Activated T-helper 1 cell treated with Interleukin-2 at 50 U/mL for 16 hours (primary cell): ENCODE results near the gene FANCG.
A peak's percentile ranks its signal among the peaks of the same experiment; 100 is the strongest.

ENCODE experiments used
- DNase-seq: peaks from one replicate; pipeline ENCODE4 v3.0.0-alpha.2; 2020; ENCODE audit warnings: low read depth

Gene FANCG

DNA sequence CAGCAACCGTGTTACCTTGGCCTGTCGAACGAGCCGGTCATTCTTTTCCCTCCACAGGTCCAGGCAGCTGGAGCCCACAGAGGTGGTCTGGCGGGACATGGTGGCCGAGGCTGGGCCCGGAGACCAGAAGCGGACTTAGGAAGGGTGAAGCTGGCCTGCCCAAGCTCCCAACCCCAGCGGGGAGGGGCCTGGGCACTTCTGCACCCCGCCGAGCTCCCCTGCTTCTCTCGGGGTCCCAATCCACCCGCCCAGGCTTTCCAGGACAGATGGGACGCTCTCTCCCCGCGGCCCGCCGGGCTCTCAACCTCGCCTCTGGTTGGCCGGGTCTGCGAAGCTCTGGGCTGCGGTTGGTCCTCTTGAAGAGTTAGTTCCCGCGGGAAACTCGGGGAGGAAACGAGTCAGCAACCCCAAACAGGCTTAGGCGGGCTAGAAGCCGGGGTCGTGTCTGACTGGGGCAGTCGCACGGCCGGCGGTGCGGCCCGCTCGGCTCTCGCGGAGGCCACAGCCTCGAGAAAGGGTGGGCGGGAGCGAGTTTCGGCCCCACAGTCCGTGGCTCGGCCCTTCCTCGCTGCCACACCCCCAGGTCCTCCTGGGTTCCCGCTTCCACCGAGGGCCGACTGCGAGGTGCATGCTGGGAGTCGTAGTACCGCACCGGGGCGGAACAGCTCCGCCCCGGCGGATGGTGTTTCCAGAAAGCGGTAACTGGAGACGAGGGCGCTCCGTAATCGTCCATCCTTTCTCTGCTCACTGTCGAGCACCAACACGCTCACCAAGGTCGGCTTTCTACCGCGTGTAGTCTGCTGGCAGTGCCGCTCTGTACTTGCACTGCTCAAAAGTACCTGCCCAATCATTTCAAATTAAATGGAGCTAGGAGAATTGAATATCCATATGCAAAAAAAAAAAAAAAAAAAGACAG lies at the start of gene FANCG:
FANCG (minus strand) TSS at position 517 of the 916 bp plus-strand sequence; CDS start at position 99, 418 bp downstream.
- peak; percentile 68 for DNase-seq

- peak; percentile 77 for DNase-seq
These were observed 37.3 kb upstream of the FANCG start for GRCh38 chr9:35116898-35117551.

DNA sequence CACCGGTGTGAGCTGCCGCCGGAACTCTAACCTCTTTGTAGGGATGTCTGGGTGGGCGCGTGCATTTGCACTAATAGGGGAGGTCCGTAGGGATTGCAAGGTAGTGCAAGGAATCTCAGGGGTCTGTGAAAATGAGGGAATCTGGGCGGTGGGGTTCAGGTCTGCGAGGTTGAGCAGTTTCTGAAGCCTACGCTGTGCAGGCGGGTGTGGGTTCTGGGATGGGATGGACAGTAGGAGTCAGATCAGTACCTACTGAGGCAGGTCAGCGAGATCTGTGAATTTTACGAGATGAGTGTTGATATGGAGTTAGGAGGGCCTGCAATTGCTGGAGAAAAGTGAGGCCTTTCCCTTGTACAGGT lies 36.8 kb upstream of the FANCG start:
- no peak for DNase-seq

- peak; percentile 87 for DNase-seq
These were observed 36.2 kb upstream of the FANCG start, which contains the start of gene ATOSB for GRCh38 chr9:35115680-35116538. Gene ATOSB, minus strand, starts transcription at chr9:35115862. Its CDS starts 7,588 bp downstream, at chr9:35108274.

- no peak for DNase-seq
These were observed 35.3 kb upstream of the FANCG start for GRCh38 chr9:35114840-35115628.

GRCh38 chr9:35114113-35114839 lies 34.5 kb upstream of the FANCG start:
- peak; percentile 48 for DNase-seq

DNA sequence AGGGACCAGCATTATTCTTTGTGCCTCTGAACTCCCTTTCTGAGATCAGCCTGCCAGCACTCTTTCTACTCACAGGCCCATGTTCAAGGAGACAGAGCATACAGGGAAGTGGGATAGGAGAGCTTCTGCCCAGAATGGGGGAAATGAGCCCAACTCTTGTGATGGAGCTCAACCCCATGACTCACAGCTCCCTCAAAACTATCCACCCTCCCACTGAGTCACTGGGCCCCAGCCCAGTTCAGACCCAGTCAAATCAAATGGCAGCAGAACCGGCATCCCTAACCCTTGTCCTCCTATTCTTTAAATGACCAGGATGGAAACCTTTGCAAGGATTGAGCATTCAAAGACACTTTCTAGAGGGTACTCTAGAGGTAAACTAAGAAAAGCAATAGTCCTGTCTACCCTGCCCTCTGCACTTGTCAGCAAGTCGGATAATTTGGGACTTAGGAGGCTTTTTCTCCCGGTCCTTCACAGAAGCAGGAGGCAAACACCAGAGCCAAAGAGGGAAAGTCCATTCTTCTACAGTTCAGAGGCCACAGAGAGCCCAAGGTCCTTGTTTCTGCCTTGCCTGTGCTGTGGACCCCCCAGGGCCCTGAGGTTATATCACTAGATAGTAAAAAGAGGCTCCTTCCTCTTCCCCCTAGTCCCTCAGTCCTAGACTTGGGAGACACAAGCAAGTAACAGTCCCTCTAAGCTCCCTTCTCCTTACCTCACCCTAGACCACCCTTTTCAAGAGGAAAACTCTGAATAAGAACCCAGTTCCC lies 32.7 kb upstream of the FANCG start:
- DNase-seq = no peak

GRCh38 chr9:35111001-35111933 lies 31.5 kb upstream of the FANCG start:
- peak; percentile 93 for DNase-seq

DNA sequence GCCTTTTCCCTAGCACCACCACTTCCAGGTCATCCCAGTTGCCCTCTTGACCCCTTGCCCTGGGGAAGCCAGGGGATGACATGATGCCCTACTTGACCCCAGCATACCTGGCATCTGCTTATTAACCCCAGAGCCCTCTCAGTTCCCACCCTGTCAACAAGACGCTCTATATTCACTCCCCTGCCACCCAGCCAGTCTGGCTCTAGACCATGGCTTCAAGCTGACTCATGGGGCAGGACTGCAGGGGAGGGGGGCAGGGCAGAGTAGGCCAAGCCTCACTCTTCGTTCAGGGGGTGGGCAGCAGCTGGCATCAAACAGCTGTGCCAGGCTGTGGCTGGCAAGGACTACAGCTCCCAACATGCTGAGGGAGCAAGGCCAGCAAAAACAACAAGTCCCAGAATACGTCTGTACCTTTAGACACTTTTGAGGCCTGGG lies 30.6 kb upstream of the FANCG start:
- no peak for DNase-seq

- no peak for DNase-seq
These were observed 29.3 kb upstream of the FANCG start for GRCh38 chr9:35108946-35109575.

- DNase-seq = no peak
These were observed 28.7 kb upstream of the FANCG start for GRCh38 chr9:35108461-35108860.

DNA sequence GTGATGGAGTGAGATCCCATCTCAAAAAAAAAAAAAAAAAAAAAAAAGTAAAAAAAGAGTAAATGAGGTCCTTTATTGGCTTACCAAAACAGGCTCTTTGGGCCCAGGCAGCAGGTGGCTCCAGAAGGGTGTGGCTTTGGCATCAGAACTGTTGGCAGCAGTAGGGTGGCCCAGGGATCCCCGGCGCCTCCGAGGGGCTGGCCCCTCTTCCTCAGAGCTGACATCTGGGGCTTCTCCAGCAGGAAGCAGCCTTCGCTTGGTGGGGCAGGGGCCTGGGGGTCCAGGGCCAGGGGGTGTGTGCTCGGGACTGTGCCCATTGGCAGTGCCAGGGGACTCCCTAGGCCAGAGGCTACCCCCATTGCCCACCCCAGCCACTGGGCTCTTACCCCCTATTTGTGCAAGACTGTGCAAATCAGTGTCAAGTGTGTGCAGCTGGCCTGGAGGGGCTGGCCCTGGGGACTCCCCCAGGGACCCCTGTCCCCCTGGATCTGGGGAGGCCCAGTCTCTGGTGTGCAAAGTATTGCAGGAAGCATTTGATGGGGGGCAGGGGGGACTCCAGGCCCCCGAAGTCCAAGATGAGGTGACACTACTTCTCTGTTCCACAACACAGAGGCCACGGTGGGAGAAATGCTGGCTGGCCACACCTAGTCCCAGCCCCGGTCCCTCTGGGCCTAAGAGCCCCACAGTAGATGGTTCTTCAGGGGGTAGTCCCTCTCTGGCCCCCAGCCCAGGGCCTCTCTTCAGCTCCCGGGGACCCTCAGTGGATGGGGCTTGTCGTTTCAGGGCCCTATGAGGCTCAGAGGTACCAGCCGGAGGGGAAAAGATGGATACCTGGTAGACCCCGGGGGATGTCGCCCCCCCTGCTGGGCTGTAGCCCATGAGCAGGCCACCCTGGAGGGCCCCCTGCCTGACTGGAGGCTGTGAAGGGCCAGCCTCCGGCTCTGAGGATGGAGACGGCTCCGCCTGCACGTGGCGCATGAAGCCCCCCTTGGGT lies 27.9 kb upstream of the FANCG start:
- DNase-seq = no peak

- no peak for DNase-seq
These were observed 26.6 kb upstream of the FANCG start for GRCh38 chr9:35106343-35106730.

GRCh38 chr9:35105571-35106342 lies 26.0 kb upstream of the FANCG start:
- no peak for DNase-seq

DNA sequence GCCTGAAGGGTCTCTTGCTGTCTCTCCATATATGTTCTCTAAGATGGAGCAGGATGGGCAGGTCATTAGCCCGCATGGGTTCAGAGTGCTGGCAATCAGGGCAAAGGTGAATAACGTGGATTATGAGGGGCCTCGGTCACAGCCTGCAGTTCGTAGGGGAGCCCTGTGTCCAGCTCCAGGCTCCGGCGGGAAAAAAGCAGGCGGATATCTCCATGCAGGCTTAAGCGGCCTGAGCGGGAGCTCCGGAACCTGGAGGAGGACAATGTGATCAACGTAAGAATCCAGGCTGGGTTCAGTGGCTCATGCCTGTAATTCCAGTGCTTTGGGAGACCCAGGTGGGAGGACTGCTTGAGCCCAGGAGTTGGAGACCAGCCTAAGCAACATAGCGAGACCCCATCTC lies 25.4 kb upstream of the FANCG start:
- DNase-seq = no peak

DNA sequence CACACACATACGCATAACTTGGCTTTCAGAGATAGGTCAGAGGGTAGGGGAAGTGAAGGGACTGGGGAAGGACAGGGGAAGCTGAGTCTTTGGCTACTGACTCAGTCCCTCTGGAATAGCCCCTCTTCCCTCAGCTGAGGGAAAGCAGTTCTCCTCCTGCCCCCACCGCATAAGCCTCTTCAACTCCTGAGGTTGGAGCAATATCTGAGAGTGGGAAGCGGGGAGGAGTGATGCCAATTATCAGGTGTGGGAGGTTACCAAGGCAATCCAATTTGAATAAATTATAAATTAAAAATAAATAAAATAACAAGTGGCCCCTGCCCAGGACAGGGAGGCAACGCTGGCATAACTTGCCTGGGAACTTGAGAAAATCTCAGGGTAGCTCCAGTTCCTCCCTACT lies 24.8 kb upstream of the FANCG start:
- no peak for DNase-seq
